Keratinocyte (primary cell): ENCODE data around the gene CHRDL2. TPM values are rescaled to one million over a fixed set of nuclear protein-coding genes. Genes with fewer than 3 reads are reported as not detected.

Experiments
- DNase-seq: peaks from one replicate; pipeline ENCODE4 v3.0.0-alpha.2; 2011; ENCODE audit warnings: low read depth, missing footprints, low spot score
- FAIRE-seq: peaks from 2 replicates; lab custom pipeline; 2011; peaks lifted over from hg19 to GRCh38; lab: Jason Lieb, UNC
- H2AFZ ChIP-seq: 2 replicates; pipeline ENCODE4 v1.6.0; 2012; ENCODE audit warnings: low read length, control low read depth, inconsistent platforms; ENCODE audit not compliant: control insufficient read depth
- H3K27ac ChIP-seq: 2 replicates; pipeline ENCODE4 v1.5.1; 2011; ENCODE audit warnings: low read length; ENCODE audit not compliant: control insufficient read depth, insufficient read depth
- H3K27me3 ChIP-seq: 3 replicates; pipeline ENCODE4 v1.6.0; 2011; ENCODE audit warnings: low read length; ENCODE audit not compliant: control insufficient read depth, insufficient read depth; ENCODE audit errors: extremely low read depth
- H3K36me3 ChIP-seq, 2 experiments: 2 replicates in 1 of 2; 3 replicates in 1 of 2; pipeline ENCODE4 v1.5.1; 2011; ENCODE audit warnings: low read length in 2 of 2, mild to moderate bottlenecking in 1 of 2; ENCODE audit not compliant: control insufficient read depth in 2 of 2, insufficient read depth in 2 of 2; ENCODE audit errors: extremely low read depth in 1 of 2
- H3K4me1 ChIP-seq: 3 replicates; pipeline ENCODE4 v1.5.1; 2011; ENCODE audit warnings: low read length; ENCODE audit not compliant: control insufficient read depth, insufficient read depth; ENCODE audit errors: extremely low read depth
- H3K4me2 ChIP-seq: 3 replicates; pipeline ENCODE4 v1.6.0; 2011; ENCODE audit warnings: low read depth, low read length; ENCODE audit not compliant: control insufficient read depth, insufficient read depth; ENCODE audit errors: extremely low read depth
- H3K4me3 ChIP-seq, 3 experiments: fragments of 200-600 bp in 1 of 3; sonication (generic) in 1 of 3; 2 replicates in 2 of 3; 3 replicates in 1 of 3; pipeline ENCODE4 v1.5.1; 2011 to 2016; ENCODE audit warnings: low read length in 3 of 3, mild to moderate bottlenecking in 3 of 3, control low read depth in 2 of 3, inconsistent platforms in 1 of 3, low read depth in 1 of 3, mixed read lengths in 1 of 3, mixed run types in 1 of 3, moderate library complexity in 1 of 3; ENCODE audit not compliant: control insufficient read depth in 2 of 3, insufficient read depth in 2 of 3; ENCODE audit errors: extremely low read depth in 1 of 3
- H3K79me2 ChIP-seq: 2 replicates; pipeline ENCODE4 v1.6.0; 2012; ENCODE audit warnings: low read length; ENCODE audit not compliant: control insufficient read depth, insufficient read depth
- H3K9ac ChIP-seq: 3 replicates; pipeline ENCODE4 v1.6.0; 2011; ENCODE audit warnings: low read length; ENCODE audit not compliant: control insufficient read depth, insufficient read depth; ENCODE audit errors: extremely low read depth
- H3K9me1 ChIP-seq: 3 replicates; pipeline ENCODE4 v1.6.0; 2011; ENCODE audit warnings: low read length; ENCODE audit not compliant: control insufficient read depth, insufficient read depth; ENCODE audit errors: extremely low read depth
- H3K9me3 ChIP-seq: 2 replicates; pipeline ENCODE4 v1.5.1; 2012; ENCODE audit warnings: low read depth, low read length; ENCODE audit not compliant: control insufficient read depth
- H4K20me1 ChIP-seq: 3 replicates; pipeline ENCODE4 v1.6.0; 2011; ENCODE audit warnings: low read length; ENCODE audit not compliant: control insufficient read depth, insufficient read depth; ENCODE audit errors: extremely low read depth
- EZH2 ChIP-seq: IDR thresholded peaks from one replicate; pipeline ENCODE4 v1.6.1; 2012; ENCODE audit warnings: inconsistent platforms, mild to moderate bottlenecking, low read length, moderate library complexity
- dilution Hi-C: fragments of 300-500 bp; cut with MboI; formaldehyde crosslinking; loops from one replicate; pipeline ENCODE4 v1.7.0; 2020; ENCODE audit warnings: low sequenced_read_pairs; ENCODE audit not compliant: extremely low pct_ligation_motif_present
- polyA plus RNA-seq, 5 experiments: library from polyadenylated mRNA; depleted of rRNA in 3 of 5; stranded (reverse) in 3 of 5; stranded (forward) in 1 of 5; unstranded in 1 of 5; fragments of >200 nt; gene quantifications; 1 replicate in 1 of 5; 2 replicates in 3 of 5; 3 replicates in 1 of 5; pipeline versions ENCODE4 v1.2.1 to v1.2.3, GENCODE V29; 2011 to 2012; ENCODE audit warnings: missing spikeins in 2 of 5, low read depth in 1 of 5, low replicate concordance in 1 of 5
- TF ChIP-seq, protein P1 (sequence below), 3 experiments: IDR thresholded peaks in 1 of 3; conservative IDR thresholded peaks in 1 of 3; optimal IDR thresholded peaks in 1 of 3; 2 replicates in 2 of 3; 3 replicates in 1 of 3; pipeline versions ENCODE3 to v1.5.1; 2011; ENCODE audit warnings: low read length in 3 of 3, mild to moderate bottlenecking in 3 of 3, moderate library complexity in 2 of 3, control low read depth in 1 of 3, inconsistent platforms in 1 of 3; ENCODE audit not compliant: insufficient read depth in 2 of 3; ENCODE audit errors: extremely low read depth in 1 of 3

CHRDL2 gene
- polyA plus RNA-seq, 1 donor (not counting 4 experiments of a cell fraction or from before 2014, with no cell fraction given), result not detected

DNA sequence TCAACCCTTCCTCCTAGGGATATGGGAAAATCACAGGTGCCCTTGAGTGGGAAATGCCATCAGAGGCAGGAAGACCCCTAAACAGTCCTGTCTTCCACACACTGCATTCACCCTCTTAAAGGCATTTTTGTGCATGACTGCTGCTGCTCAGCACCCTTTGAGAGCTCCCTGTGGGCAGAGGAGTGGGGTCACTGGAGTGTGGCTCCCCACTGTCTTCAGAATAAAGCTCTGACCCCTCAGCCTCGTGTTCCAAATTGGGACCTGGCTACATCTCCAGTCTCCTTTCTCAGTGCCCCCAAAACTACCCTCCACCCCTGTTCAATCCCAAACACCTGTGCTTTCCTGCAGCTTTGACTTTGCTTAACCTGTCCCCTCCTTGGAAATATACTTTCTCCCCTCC is 46.6 kb downstream of the CHRDL2 start:
- H3K4me2 ChIP-seq, result no peak overlapping the region
- no peaks in the 10 kb centered on the region for H3K9me1 ChIP-seq
- H3K4me1 ChIP-seq, result peaks cover 4% of the 10 kb centered on the region
- FAIRE-seq, result no peak
- no peak overlapping the region for H2AFZ ChIP-seq
- no peaks in the 10 kb centered on the region for H3K79me2 ChIP-seq
- H3K4me3 ChIP-seq, result no peak overlapping the region
- H3K27me3 ChIP-seq, result peaks cover 12% of the 10 kb centered on the region
- no peaks in the 10 kb centered on the region for H3K36me3 ChIP-seq
- DNase-seq, result no peak
- dilution Hi-C loops, result no loop called here
- no peak for TF ChIP-seq EZH2
- TF ChIP-seq, protein P1, sequence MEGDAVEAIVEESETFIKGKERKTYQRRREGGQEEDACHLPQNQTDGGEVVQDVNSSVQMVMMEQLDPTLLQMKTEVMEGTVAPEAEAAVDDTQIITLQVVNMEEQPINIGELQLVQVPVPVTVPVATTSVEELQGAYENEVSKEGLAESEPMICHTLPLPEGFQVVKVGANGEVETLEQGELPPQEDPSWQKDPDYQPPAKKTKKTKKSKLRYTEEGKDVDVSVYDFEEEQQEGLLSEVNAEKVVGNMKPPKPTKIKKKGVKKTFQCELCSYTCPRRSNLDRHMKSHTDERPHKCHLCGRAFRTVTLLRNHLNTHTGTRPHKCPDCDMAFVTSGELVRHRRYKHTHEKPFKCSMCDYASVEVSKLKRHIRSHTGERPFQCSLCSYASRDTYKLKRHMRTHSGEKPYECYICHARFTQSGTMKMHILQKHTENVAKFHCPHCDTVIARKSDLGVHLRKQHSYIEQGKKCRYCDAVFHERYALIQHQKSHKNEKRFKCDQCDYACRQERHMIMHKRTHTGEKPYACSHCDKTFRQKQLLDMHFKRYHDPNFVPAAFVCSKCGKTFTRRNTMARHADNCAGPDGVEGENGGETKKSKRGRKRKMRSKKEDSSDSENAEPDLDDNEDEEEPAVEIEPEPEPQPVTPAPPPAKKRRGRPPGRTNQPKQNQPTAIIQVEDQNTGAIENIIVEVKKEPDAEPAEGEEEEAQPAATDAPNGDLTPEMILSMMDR (optimal IDR thresholded peaks at IDR 0.05 in 1 of 3, IDR thresholded peaks at IDR 0.05 in 1 of 3, conservative IDR thresholded peaks at IDR 0.05 in 1 of 3; ENCODE audit: extremely low read depth in 1 of 3, insufficient read depth in 2 of 3, low read length in 3 of 3), result no peak
- no peak overlapping the region for H3K27ac ChIP-seq
- no peak overlapping the region for H3K9ac ChIP-seq
- H4K20me1 ChIP-seq, result no peaks in the 10 kb centered on the region
- H3K9me3 ChIP-seq, result no peaks in the 10 kb centered on the region

DNA sequence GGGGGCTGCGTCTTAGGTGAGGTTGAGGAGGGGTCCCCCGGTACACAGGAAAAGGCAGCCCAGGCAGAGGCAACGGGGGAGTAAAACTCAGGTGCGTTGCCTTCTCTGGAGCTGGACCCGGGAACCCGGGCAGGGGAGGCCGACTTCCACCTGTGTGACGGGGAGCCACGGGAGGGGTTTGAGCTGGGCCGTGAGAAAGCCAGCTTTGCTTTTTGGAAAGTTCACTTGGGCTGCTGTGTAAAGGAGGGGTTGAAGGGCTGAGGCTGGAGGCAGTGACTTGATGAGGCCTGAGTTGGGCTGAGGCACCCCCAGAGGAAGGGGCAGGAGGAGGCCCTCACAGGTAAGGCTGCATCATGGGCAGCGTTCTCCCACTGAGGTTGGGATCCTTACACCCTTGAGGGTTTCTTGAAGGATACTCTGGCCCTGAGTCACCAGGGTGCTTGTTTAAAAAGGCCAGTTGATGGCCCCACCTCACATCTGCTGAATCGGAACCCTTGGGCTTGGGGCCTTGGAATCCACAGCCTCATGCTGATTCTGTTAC is 47.2 kb downstream of the CHRDL2 start:
- Histone ChIP-seq H3K4me3 (no peak overlapping the region), H3K27me3 (peaks cover 12% of the 10 kb centered on the region), H3K36me3 (no peaks in the 10 kb centered on the region), H3K27ac (no peak overlapping the region), H4K20me1 (no peaks in the 10 kb centered on the region), H3K4me2 (peak overlapping the region; percentile 46), H3K9ac (no peak overlapping the region), H3K79me2 (no peaks in the 10 kb centered on the region), H3K9me1 (no peaks in the 10 kb centered on the region), H3K4me1 (no peaks in the 10 kb centered on the region), H3K9me3 (no peaks in the 10 kb centered on the region), H2AFZ (no peak overlapping the region)
- TF ChIP-seq EZH2, result no peak
- TF ChIP-seq, protein P1 (optimal IDR thresholded peaks at IDR 0.05 in 1 of 3, IDR thresholded peaks at IDR 0.05 in 1 of 3, conservative IDR thresholded peaks at IDR 0.05 in 1 of 3; ENCODE audit: extremely low read depth in 1 of 3, insufficient read depth in 2 of 3, low read length in 3 of 3), result no peak
- dilution Hi-C loops, result no loop called here
- FAIRE-seq (no peak), DNase-seq (no peak)
